DMS 273 (cell line): ENCODE results near the gene DPY19L1.
"Not testable (repeated sequence)": the region's sequence is repeated elsewhere in the genome, so short reads cannot be mapped to it uniquely, and the experiment has no call there.

Experiments
- DNase-seq: peaks from one replicate; lab custom pipeline; 2025; ENCODE audit not compliant: unreplicated experiment; lab: John Stamatoyannopoulos, UW

The DPY19L1 gene

DNA sequence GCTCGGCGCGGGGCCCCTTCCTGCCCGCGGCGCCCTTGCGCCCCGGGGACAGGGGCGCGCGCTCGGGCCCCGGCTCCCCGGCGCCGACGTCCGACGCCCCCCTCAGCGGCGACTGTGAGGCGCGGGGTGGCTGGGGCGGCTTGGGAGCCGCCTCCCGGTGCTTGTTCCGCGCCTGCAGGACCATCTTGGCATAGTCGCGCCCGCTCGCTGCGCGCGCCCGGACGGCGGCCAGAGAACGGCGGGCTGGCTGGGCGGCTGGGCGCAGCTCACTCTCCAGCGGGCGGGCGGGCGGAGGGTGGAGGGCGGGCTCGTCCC lies at the start of gene DPY19L1:
Gene DPY19L1 (minus strand): TSS at position 275 of the 315 bp plus-strand sequence. CDS start 91 bp downstream, at position 184.
- DNase-seq = no peak

DNA sequence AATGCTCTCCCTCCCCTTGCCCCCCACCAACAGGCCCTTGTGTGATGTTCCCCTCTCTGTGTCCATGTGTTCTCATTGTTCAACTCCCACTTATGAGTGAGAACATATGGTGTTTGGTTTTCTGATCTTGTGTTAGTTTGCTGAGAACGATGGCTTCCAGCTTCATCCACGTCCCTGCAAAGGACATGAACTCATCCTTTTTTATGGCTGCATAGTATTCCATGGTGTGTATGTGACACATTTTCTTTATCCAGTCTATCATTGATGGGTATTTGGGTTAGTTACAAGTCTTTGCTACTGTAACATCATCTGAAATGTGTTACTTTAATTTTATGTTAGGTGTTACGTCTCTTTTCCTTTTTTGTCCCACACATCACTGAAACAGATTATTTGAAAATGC lies 42.2 kb upstream of the DPY19L1 start:
- not testable (repeated sequence) for DNase-seq

GRCh38 chr7:35074008-35074407 lies 36.7 kb upstream of the DPY19L1 start:
- DNase-seq = not testable (repeated sequence)

GRCh38 chr7:35072950-35073827 lies 35.9 kb upstream of the DPY19L1 start:
- peak; percentile 55 for DNase-seq

- DNase-seq = not testable (repeated sequence)
Measured at GRCh38 chr7:35069084-35069483, 31.8 kb upstream of the DPY19L1 start.

GRCh38 chr7:35065382-35065781 lies 28.1 kb upstream of the DPY19L1 start:
- DNase-seq = not testable (repeated sequence)

- not testable (repeated sequence) for DNase-seq
Measured at GRCh38 chr7:35058571-35058970, 21.3 kb upstream of the DPY19L1 start.

DNA sequence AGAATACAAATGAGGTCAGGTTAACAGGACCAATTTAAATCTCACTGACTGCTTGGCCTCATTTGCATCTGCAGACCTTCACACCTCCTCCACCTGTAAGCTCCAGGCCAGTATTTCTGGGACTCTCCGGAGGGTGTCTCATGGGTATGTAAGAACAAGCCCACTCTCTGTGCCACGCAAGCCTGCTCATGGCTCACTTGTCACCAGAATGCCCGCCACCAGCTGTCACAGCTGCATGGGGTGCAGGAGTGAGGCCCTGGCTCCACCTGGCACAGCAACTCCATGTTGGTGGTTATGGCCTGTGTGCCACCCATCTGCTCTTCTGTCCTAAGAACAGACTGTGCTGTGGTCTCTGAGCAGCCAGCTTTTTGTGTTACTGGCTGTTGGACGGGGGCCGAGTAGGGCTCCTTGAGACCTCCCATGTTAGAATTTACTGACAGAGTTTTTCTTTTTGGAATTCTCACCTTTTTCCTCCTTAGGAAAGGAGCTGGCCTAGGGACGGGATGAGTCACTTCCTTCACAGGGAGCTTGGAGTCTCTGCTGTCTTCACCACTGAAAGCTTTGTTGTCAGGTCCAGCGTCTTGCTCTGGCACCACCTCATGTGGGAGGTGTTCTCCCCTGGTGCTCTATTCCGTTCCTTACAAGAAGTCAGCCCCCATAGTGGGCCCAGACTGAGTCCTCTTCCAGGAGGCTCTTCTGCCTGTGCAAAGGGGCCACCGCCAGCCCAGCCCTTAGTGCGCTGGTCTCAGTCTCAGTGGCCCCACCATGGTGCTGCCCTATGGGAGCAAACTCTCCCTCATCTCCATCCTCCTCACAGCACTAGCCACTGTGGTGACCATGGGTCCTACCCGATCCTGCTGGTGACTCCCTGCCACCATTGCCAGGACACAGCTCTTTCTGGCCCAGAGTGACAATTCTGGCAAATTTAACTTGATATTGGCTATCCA lies 20.5 kb upstream of the DPY19L1 start:
- peak; percentile 42 for DNase-seq

DNA sequence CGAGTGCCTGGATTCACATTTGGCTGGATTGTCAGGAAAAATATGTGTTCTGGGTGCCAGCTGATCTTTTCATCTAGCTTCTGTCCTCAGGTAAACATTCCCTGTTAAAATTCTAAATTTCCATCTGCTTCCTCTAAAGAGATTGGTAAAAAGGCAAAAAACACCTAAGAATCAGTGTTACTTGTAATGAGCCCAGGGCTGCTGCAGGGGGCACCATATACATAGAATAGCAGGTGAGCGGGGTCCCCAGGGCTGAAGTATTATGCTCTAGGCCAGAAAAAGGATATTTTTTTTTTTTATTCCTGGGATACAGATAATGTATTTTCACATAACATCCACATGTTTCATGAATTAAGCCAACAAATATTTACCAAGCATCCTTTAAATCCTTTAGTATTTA lies 18.4 kb upstream of the DPY19L1 start:
- peak; percentile 40 for DNase-seq

- DNase-seq = not testable (repeated sequence)
Measured at GRCh38 chr7:35053488-35054175, 16.3 kb upstream of the DPY19L1 start.

DNA sequence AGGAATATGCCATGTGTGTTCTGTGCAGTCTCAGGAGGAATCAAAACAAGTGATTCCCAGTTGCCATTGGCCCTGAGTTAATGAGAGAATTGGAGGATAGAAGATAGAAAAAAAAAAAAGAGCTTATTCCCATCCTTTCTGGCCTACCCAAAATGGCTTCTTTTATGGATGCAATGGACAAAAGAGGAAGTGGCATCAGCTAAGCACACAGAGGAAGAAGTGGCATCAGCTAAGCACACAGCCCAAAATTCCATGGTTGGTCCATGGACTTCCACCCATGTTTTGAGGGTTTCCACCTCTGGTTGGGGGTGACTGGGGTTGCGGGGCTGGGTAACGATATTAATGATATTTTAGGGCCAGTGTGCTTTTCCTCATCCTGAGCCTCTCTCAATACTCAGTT lies 11.1 kb upstream of the DPY19L1 start:
- not testable (repeated sequence) for DNase-seq

GRCh38 chr7:35047912-35048305 lies 10.6 kb upstream of the DPY19L1 start:
- DNase-seq = not testable (repeated sequence)

DNA sequence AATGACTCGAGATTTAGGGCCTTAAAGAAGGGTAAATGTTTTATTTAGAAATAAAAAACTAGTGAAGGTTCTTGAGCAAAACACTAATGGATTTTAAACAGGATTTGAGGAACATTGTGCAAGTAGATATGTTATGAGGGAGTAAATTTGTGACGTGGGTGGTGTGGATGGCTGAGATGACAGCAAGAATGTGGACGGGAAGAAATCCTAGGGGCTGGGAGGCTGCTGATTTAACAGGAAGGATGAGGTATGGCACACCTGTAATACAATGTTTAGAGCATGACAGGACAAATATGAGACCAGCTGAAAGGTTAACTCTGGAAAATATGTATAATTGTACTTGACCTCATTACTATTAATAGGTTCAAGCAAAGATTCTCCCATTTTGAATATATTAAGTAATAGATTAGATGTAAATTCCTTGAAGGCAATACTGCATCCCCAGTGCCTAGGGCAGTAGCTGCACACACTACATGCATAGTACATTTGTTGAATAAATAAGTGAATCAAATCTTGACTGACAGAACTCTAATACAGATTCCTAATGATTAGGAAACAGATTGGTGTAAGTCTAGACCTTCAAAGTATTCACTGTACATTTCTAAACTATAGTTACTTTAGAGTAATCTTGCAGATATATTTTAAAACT lies 10.1 kb upstream of the DPY19L1 start:
- not testable (repeated sequence) for DNase-seq

- DNase-seq = not testable (repeated sequence)
Measured at GRCh38 chr7:35043301-35043700, 6.0 kb upstream of the DPY19L1 start.

- DNase-seq = no peak
Measured at GRCh38 chr7:35040906-35041305, 3.6 kb upstream of the DPY19L1 start.

DNA sequence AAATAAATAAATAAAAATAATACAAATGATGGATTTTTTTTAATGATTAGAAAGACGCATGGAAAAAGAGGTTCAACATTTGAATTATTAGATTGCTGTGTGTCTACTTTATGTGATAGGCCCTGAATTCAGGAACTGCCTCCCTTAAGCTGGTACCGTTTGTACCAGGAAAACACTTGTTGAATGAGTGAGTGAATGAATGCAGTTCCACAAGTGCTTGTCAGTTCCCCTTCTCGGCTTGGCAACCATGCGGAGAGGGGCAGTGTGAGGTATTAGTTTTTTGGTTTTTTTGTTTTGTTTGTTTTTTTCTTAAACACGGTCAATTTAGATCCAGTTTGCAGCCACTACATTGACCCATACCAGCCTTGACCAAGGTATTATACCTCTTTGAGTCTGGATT lies 2.1 kb upstream of the DPY19L1 start:
- DNase-seq = no peak

GRCh38 chr7:35038354-35038753 lies 1.1 kb upstream of the DPY19L1 start:
- DNase-seq = no peak

DNA sequence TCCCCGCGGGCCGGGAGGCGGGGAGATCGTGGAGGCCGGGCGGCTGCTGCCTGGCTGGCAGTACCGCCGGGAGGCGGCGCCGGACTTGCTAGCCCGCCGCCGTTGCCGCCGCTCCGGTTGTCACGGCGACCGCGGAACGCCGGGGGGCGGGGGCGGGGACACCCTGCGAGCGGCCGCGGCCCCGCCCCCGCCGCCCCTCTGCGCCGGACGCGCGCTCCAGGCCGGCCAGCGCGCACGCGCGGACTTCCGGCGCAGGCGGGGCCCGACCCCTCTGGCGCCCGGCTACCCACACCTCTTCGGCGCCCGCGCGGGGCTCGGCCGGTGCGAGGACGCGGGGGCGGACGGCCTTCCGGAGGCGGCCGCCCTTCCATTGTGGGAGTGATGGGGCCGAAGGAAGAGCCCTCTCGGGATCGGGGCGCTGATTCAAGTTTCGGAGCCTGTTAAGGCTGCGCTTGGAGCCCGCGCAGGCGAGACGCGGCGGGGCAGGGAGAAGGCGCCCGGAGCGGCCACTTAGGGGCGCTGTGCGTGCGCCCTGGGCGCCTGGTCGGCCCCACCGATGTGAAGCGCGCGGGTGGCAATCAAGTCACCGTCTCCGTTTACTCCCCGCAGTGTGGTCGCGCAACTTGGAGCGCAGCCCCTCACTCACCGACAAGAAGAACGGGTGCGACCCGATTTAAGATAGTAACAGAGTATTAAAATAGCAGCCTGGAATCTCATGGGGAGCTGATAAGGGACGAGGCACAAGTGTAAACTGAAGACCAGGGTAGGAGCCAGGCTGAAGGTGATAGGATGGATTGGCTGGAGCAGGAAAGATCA lies 449 bp upstream of the DPY19L1 start:
- DNase-seq = peak; percentile 99

DNA sequence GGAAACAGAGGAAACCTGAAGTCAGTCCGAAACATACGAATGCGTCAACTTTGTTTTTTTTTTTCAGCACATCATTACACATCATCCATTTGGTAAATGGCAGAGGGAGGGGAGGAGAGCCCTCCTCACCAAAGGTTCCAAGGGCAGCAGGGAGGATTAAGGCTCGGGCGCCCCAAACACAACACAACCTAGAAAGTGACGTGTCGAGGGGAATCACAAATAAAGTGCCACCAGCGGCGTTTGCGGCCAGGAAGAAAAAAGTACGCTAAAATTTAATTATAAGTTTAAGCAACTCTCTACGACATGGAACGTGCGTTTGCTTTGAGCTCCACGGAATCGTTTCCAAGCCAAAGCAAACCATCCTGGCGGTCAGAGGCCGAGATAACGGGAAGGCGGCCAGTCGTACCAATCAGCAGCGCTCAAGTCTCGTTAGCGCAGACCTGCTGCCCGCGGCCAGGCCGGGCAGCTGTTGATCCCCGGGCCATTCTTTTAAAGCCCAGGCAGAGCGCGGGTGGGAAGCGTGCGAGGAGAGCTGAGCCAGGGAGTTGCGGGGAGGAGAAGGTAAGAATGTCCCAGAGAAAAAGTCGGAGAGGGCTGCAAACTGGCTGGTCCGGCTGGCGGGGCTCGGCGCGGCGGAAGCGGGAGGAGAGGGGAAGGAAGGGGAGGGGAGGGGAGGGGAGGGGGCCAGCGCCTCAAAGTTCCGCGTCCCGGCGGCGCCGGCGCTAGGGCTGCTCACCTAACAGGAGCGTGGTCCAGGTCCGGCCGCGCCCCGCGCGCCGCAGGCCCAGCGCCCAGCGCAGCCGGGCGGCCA lies 719 bp downstream of the DPY19L1 start:
- peak; percentile 91 for DNase-seq
